ENCODE measurements around the gene DNAH1.

GRCh38 chr3:52281981-52282801 lies 33.9 kb upstream of the DNAH1 start:
- no peak for TF ChIP-seq POLR2AphosphoS5 (IDR thresholded peaks at IDR 0.05; ENCODE audit: low read depth)
- no peak for TF ChIP-seq CTCF (conservative IDR thresholded peaks at IDR 0.05; ENCODE audit: low read depth in 2 of 2)
- TF ChIP-seq JUNB (IDR thresholded peaks at IDR 0.05; ENCODE audit: unreplicated experiment), result no peak
- no peak for TF ChIP-seq EZH2 (IDR thresholded peaks at IDR 0.05; ENCODE audit: low read depth, unreplicated experiment)

Data from GM23338 (cell line).